Measurements from ENCODE around the gene CALB2.

GRCh38 chr16:71408536-71408935 is 50.0 kb downstream of the CALB2 start:
- TF ChIP-seq CTCF (conservative IDR thresholded peaks at IDR 0.05; ENCODE audit: low read depth, low read length) (no peak), EZH2 (IDR thresholded peaks at IDR 0.05; ENCODE audit: borderline replicate concordance, low read depth, low read length, poor library complexity, severe bottlenecking) (no peak)

All from A673 (cell line).